HepG2 (cell line): ENCODE data around the gene MRO. TPM values are rescaled to one million over a fixed set of nuclear protein-coding genes. Genes with fewer than 3 reads are reported as not detected.
A peak's percentile ranks its signal among the peaks of the same experiment; 100 is the strongest.

Experiments
- ADNP ChIP-seq: sonication (generic); formaldehyde crosslinking; IDR thresholded peaks from 2 replicates; pipeline ENCODE4 v1.4.0; 2020; ENCODE audit warnings: missing genetic modification reagents
- BRD4 ChIP-seq: sonication (generic); formaldehyde crosslinking; IDR thresholded peaks from 2 replicates; pipeline ENCODE4 v1.4.0; 2020; ENCODE audit warnings: missing genetic modification reagents
- EHMT2 ChIP-seq: fragments of 200-600 bp; sonication (generic); IDR thresholded peaks from 2 replicates; pipeline ENCODE4 v1.7.0; 2017; ENCODE audit warnings: antibody characterized with exemption, low read depth, low read length, borderline replicate concordance
- HNF4G ChIP-seq, 2 experiments: sonication (generic) in 1 of 2; formaldehyde crosslinking in 1 of 2; IDR thresholded peaks; 2 replicates each; pipeline versions ENCODE4 v1.4.0 to v1.6.1; 2011 to 2020; ENCODE audit warnings: borderline replicate concordance in 2 of 2, low read depth in 2 of 2, mild to moderate bottlenecking in 2 of 2, low read length in 1 of 2, missing genetic modification reagents in 1 of 2, moderate library complexity in 1 of 2
- HOXA7 ChIP-seq: sonication (generic); formaldehyde crosslinking; IDR thresholded peaks from 2 replicates; pipeline ENCODE4 v1.8.1; 2022; ENCODE audit warnings: mild to moderate bottlenecking, missing genetic modification reagents, moderate library complexity
- IRF2 ChIP-seq: IDR thresholded peaks from 2 replicates; pipeline ENCODE4 v1.6.1; 2018; ENCODE audit warnings: missing genetic modification reagents, missing compliant biosample characterization
- KAT2B ChIP-seq: fragments of 150-350 bp; IDR thresholded peaks from 2 replicates; pipeline ENCODE4 v1.6.1; 2014; ENCODE audit warnings: low read depth, low read length, borderline replicate concordance
- NR2F2 ChIP-seq: IDR thresholded peaks from 2 replicates; pipeline ENCODE4 v1.6.1; 2012; ENCODE audit warnings: low read depth, inconsistent platforms, borderline replicate concordance
- RCOR2 ChIP-seq: IDR thresholded peaks from 2 replicates; pipeline ENCODE4 v1.6.1; 2016; ENCODE audit warnings: missing biosample characterization, missing genetic modification reagents
- ZBTB7B ChIP-seq: sonication (generic); formaldehyde crosslinking; IDR thresholded peaks from 2 replicates; pipeline ENCODE4 v1.4.0; 2020; ENCODE audit warnings: missing genetic modification reagents
- ZKSCAN1 ChIP-seq: fragments of 150-350 bp; IDR thresholded peaks from 2 replicates; pipeline ENCODE4 v1.6.1; 2014; ENCODE audit warnings: low read length
- ZNF350 ChIP-seq: sonication (generic); formaldehyde crosslinking; IDR thresholded peaks from 2 replicates; pipeline ENCODE4 v1.4.0; 2020; ENCODE audit warnings: mild to moderate bottlenecking, low read depth, missing genetic modification reagents, borderline replicate concordance
- ZNF382 ChIP-seq: sonication (generic); formaldehyde crosslinking; IDR thresholded peaks from 2 replicates; pipeline ENCODE4 v1.5.0; 2020; ENCODE audit warnings: missing genetic modification reagents, mild to moderate bottlenecking, borderline replicate concordance
- ZNF510 ChIP-seq: sonication (generic); formaldehyde crosslinking; IDR thresholded peaks from 2 replicates; pipeline ENCODE4 v1.4.0; 2020; ENCODE audit warnings: low read depth, mild to moderate bottlenecking, missing genetic modification reagents
- ZNF562 ChIP-seq: sonication (generic); formaldehyde crosslinking; IDR thresholded peaks from 2 replicates; pipeline ENCODE4 v1.8.0; 2022; ENCODE audit warnings: missing genetic modification reagents, borderline replicate concordance
- ZNF678 ChIP-seq: sonication (generic); formaldehyde crosslinking; IDR thresholded peaks from 2 replicates; pipeline ENCODE4 v1.4.0; 2020; ENCODE audit warnings: mild to moderate bottlenecking, missing genetic modification reagents
- ZSCAN29 ChIP-seq: sonication (generic); formaldehyde crosslinking; conservative IDR thresholded peaks from 2 replicates; pipeline ENCODE4 v1.4.0; 2020; ENCODE audit warnings: mild to moderate bottlenecking, missing genetic modification reagents
- polyA plus RNA-seq, 8 experiments: library from polyadenylated mRNA; depleted of rRNA in 3 of 8; stranded (reverse) in 7 of 8; unstranded in 1 of 8; fragments of >200 nt; fragmentation: Illumina TruSeq in 4 of 8; extraction: Trizol in 4 of 8; gene quantifications; 2 replicates each; pipeline versions ENCODE4 v1.2.1 to v1.2.3, GENCODE V29; 2011 to 2016; ENCODE audit warnings: low read depth in 4 of 8, missing spikeins in 1 of 8, mixed read lengths in 1 of 8; ENCODE audit not compliant: insufficient read depth in 1 of 8
- total RNA-seq, 5 experiments: library from RNA; depleted of rRNA; stranded (reverse); fragments of >200 nt; fragmentation: Illumina TruSeq; extraction: Trizol; gene quantifications; 2 replicates each; pipeline ENCODE4 v1.2.3, GENCODE V29; 2016; ENCODE audit warnings: low read depth in 1 of 5
- TF ChIP-seq, protein P1 (sequence below): sonication (generic); formaldehyde crosslinking; IDR thresholded peaks from 2 replicates; pipeline ENCODE4 v1.4.0; 2020; ENCODE audit warnings: missing genetic modification reagents
- TF ChIP-seq, protein P2 (sequence below), 2 experiments: sonication (generic) in 1 of 2; formaldehyde crosslinking in 1 of 2; IDR thresholded peaks; 2 replicates each; pipeline versions ENCODE4 v1.6.1 to v1.9.0; 2014 to 2022; ENCODE audit warnings: antibody characterized with exemption in 1 of 2, borderline replicate concordance in 1 of 2, inconsistent platforms in 1 of 2, low read depth in 1 of 2, missing genetic modification reagents in 1 of 2
- TF ChIP-seq, protein P3 (sequence below): sonication (generic); formaldehyde crosslinking; conservative IDR thresholded peaks from 2 replicates; pipeline ENCODE4 v1.4.0; 2020; ENCODE audit warnings: missing genetic modification reagents

The MRO gene
- total and polyA plus RNA-seq, 2 of the 13 experiments (the other 11 are each of a cell fraction or from before 2014, with no cell fraction given), result not detected

DNA sequence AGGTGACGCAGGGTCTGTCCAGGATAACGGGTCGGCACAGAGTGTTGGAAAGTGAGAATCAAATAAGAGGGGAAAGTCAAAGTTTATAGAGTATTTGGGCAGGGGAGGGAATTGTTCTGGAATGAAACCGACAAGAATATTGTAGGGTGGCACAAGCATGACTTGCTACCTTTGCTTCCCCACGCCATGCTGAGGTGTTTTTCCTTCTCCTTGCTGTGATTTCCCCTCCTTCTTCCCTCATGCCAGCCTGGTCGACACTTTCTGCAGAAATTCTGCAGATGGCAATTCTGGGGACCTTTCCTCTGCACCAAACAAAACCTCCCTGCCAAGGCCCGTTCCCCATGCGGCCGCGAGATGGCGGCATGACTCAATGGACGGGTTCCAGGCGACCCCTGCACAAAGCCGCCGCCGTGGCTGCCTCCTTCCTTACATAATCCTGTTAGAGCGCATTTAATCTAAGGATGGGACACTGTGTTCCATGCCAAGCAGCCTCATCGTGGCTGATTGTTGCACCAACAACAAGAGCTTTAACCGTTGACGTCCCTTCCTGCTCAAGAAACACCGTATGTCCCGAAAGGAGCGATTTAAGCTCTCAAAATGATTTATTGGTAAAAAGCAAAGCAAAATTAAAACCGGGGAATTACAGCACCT lies at the start of gene MRO (continued):
- TF ChIP-seq, protein P1, sequence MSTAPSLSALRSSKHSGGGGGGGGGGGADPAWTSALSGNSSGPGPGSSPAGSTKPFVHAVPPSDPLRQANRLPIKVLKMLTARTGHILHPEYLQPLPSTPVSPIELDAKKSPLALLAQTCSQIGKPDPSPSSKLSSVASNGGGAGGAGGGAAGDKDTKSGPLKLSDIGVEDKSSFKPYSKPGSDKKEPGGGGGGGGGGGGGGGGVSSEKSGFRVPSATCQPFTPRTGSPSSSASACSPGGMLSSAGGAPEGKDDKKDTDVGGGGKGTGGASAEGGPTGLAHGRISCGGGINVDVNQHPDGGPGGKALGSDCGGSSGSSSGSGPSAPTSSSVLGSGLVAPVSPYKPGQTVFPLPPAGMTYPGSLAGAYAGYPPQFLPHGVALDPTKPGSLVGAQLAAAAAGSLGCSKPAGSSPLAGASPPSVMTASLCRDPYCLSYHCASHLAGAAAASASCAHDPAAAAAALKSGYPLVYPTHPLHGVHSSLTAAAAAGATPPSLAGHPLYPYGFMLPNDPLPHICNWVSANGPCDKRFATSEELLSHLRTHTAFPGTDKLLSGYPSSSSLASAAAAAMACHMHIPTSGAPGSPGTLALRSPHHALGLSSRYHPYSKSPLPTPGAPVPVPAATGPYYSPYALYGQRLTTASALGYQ (CRISPR knock-in tag), result no peak
- TF ChIP-seq NR2F2 (no peak), ADNP (CRISPR knock-in tag) (no peak), ZNF678 (CRISPR knock-in tag) (no peak), HOXA7 (no peak), IRF2 (CRISPR knock-in tag) (peak; percentile 63; the same call in 1 of the 2 replicates), ZNF382 (no peak), ZNF562 (no peak), ZKSCAN1 (no peak), ZNF350 (peak; percentile 52; the same call in 1 of the 2 replicates), HNF4G (IDR thresholded peaks at IDR 0.05; ENCODE audit: borderline replicate concordance, low read depth, low read length) (peak; percentile 12; the same call in 1 of the 2 replicates), HNF4G (CRISPR knock-in tag; IDR thresholded peaks at IDR 0.05; ENCODE audit: borderline replicate concordance, low read depth) (no peak), ZSCAN29 (CRISPR knock-in tag) (no peak), EHMT2 (no peak), ZBTB7B (CRISPR knock-in tag) (peak; percentile 30; the same call in 1 of the 2 replicates), KAT2B (no peak), RCOR2 (CRISPR knock-in tag) (no peak), ZNF510 (CRISPR knock-in tag) (no peak), BRD4 (CRISPR knock-in tag) (no peak)
- TF ChIP-seq, protein P2, sequence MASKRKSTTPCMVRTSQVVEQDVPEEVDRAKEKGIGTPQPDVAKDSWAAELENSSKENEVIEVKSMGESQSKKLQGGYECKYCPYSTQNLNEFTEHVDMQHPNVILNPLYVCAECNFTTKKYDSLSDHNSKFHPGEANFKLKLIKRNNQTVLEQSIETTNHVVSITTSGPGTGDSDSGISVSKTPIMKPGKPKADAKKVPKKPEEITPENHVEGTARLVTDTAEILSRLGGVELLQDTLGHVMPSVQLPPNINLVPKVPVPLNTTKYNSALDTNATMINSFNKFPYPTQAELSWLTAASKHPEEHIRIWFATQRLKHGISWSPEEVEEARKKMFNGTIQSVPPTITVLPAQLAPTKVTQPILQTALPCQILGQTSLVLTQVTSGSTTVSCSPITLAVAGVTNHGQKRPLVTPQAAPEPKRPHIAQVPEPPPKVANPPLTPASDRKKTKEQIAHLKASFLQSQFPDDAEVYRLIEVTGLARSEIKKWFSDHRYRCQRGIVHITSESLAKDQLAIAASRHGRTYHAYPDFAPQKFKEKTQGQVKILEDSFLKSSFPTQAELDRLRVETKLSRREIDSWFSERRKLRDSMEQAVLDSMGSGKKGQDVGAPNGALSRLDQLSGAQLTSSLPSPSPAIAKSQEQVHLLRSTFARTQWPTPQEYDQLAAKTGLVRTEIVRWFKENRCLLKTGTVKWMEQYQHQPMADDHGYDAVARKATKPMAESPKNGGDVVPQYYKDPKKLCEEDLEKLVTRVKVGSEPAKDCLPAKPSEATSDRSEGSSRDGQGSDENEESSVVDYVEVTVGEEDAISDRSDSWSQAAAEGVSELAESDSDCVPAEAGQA (IDR thresholded peaks at IDR 0.05; ENCODE audit: low read depth), result no peak
- TF ChIP-seq, protein P2 (CRISPR knock-in tag; IDR thresholded peaks at IDR 0.05; ENCODE audit: borderline replicate concordance), result no peak
- TF ChIP-seq, protein P3, sequence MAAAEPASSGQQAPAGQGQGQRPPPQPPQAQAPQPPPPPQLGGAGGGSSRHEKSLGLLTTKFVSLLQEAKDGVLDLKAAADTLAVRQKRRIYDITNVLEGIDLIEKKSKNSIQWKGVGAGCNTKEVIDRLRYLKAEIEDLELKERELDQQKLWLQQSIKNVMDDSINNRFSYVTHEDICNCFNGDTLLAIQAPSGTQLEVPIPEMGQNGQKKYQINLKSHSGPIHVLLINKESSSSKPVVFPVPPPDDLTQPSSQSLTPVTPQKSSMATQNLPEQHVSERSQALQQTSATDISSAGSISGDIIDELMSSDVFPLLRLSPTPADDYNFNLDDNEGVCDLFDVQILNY (CRISPR knock-in tag), result no peak
